ENCODE data around the gene NRCAM. TPM values are rescaled to one million over a fixed set of nuclear protein-coding genes. Genes with fewer than 3 reads are reported as not detected.

The NRCAM gene
- total RNA-seq, 1 donor from 2014 or later, result 0.26 TPM

DNA sequence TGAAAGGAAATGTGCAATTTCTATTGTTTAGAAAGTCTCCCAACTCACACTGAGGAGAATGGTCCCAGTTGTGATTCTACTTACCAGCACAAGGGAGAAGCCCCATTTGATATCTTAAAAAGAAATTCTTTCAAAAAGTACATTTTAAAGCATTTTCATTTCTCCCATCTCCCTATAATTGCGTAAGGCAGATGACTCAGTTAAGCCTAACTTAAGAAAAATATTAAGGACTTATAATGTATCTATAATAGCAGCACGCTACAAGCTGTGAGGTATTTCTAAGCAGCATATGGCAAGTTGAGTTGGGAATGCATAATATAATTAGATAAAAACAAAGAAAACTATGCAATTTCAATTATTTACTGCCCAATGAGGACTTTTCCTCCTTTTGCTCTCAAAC lies 8.5 kb upstream of the NRCAM start:
- Histone ChIP-seq H3K4me3 (ENCODE audit: low read depth, low read length) (no peak overlapping the region), H3K27me3 (ENCODE audit: control insufficient read depth, insufficient read depth, low read length) (peaks cover 1% of the 10 kb centered on the region), H3K36me3 (ENCODE audit: control insufficient read depth, insufficient read depth, low read length) (no peaks in the 10 kb centered on the region)
- FAIRE-seq (no peak), DNase-seq (ENCODE audit: low read depth) (peak; percentile 7)
- TF ChIP-seq, protein P1, sequence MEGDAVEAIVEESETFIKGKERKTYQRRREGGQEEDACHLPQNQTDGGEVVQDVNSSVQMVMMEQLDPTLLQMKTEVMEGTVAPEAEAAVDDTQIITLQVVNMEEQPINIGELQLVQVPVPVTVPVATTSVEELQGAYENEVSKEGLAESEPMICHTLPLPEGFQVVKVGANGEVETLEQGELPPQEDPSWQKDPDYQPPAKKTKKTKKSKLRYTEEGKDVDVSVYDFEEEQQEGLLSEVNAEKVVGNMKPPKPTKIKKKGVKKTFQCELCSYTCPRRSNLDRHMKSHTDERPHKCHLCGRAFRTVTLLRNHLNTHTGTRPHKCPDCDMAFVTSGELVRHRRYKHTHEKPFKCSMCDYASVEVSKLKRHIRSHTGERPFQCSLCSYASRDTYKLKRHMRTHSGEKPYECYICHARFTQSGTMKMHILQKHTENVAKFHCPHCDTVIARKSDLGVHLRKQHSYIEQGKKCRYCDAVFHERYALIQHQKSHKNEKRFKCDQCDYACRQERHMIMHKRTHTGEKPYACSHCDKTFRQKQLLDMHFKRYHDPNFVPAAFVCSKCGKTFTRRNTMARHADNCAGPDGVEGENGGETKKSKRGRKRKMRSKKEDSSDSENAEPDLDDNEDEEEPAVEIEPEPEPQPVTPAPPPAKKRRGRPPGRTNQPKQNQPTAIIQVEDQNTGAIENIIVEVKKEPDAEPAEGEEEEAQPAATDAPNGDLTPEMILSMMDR (IDR thresholded peaks at IDR 0.05; ENCODE audit: insufficient read depth, low read length, severe bottlenecking), result no peak

DNA sequence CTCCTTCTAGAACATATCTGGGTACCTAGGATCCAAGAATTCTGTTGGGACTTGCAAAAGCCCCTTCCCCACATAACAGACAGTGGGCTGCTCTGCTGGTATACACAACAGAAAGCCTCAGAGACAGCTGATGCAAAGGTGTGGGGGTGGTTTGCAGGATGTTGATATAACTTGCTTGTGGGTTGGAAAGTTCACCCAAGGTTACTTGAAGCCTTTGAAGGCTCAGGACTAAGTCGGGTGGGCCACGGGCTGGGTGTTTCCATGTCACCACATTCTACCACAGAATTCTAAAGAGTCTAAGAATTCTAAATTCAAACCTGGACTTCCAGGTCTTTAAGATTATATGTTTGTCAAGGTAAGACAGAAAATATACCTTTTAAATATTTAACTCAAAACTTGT lies 7.4 kb upstream of the NRCAM start:
- FAIRE-seq (no peak), DNase-seq (ENCODE audit: low read depth) (no peak)
- Histone ChIP-seq H3K27me3 (ENCODE audit: control insufficient read depth, insufficient read depth, low read length) (peaks cover 1% of the 10 kb centered on the region), H3K36me3 (ENCODE audit: control insufficient read depth, insufficient read depth, low read length) (no peaks in the 10 kb centered on the region), H3K4me3 (ENCODE audit: low read depth, low read length) (no peak overlapping the region)
- TF ChIP-seq, protein P1 (IDR thresholded peaks at IDR 0.05; ENCODE audit: insufficient read depth, low read length, severe bottlenecking), result no peak

DNA sequence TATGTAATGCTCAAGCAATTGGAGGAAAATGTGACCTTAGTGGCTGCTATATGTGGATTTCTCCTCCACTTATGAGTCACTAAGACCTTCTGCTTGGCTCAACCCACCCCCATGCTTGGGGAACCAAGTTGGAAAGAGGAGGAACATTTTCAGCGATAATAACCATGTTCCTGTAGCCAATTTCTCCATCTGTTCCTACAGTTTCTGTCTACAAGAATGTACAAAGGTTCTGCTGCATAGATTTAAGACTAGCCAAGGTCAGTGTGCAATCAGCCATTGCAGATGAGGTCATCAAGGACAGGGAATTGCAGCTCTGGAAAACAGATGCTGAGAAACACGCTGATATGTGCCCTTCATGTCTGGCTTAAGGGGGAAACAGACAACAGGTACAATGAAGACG lies 5.6 kb upstream of the NRCAM start:
- DNase-seq (ENCODE audit: low read depth) (no peak), FAIRE-seq (no peak)

DNA sequence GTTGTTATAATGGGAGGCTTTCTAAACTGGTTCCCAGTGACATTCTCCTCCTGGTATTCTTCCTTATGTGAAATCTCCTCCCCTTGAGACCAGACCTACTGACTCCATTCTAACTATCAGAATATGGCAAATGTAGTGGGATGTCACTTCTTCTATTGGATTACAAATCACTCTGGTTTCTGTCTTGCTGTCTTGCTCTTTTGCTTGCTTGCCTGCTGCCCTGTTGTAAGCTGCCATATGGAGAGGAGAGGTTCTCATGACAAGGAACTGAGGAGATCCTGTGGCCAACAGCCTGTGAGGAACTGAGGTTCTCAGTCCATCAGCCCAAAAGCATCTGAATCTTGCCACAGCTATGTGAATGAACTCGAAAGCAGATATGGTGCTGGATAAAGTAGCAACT lies 4.7 kb upstream of the NRCAM start:
- DNase-seq (ENCODE audit: low read depth), result no peak
- Histone ChIP-seq H3K27me3 (ENCODE audit: control insufficient read depth, insufficient read depth, low read length) (peaks cover 9% of the 10 kb centered on the region), H3K4me3 (ENCODE audit: low read depth, low read length) (no peak overlapping the region), H3K36me3 (ENCODE audit: control insufficient read depth, insufficient read depth, low read length) (no peaks in the 10 kb centered on the region)
- FAIRE-seq, result no peak
- TF ChIP-seq, protein P1 (IDR thresholded peaks at IDR 0.05; ENCODE audit: insufficient read depth, low read length, severe bottlenecking), result no peak

More for the DNA sequence above, 5.6 kb upstream of the NRCAM start:
- TF ChIP-seq, protein P1 (IDR thresholded peaks at IDR 0.05; ENCODE audit: insufficient read depth, low read length, severe bottlenecking), result no peak
- H3K27me3 ChIP-seq (ENCODE audit: control insufficient read depth, insufficient read depth, low read length), result peaks cover 7% of the 10 kb centered on the region
- no peaks in the 10 kb centered on the region for H3K36me3 ChIP-seq (ENCODE audit: control insufficient read depth, insufficient read depth, low read length)
- no peak overlapping the region for H3K4me3 ChIP-seq (ENCODE audit: low read depth, low read length)

DNA sequence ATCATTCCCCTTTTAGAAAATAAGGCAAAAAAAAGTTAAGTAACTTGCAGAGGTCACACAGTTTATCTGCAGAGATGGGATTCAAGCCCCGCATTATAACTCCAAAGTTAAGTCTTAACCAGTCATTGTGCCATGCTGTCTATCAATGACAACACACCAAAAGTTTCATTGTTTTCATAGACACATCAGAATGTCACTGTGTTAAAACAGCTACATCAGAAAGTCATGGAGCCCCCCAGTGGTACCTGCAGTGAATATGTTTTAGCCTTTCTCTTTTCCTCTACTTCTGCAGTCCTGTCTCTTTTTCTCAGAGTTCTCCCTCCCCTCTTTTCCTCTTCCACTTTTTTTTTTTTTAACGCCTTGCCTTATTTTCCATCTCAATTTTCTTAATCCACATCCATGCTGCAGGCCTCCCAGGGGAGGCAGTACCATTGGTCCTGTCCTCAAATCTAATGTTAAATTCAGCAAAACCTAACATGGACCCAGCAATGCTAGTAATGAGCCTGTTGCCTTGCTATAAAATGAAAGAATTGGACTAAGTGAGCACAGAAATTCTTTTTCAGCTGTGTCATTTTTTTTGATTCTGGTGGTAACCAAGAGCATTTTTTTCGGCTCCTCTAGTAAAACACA lies 3.8 kb upstream of the NRCAM start:
- peaks cover 14% of the 10 kb centered on the region for H3K27me3 ChIP-seq (ENCODE audit: control insufficient read depth, insufficient read depth, low read length)
- no peak for FAIRE-seq
- TF ChIP-seq, protein P1 (IDR thresholded peaks at IDR 0.05; ENCODE audit: insufficient read depth, low read length, severe bottlenecking), result peak; percentile 48
- peak; percentile 29 for DNase-seq (ENCODE audit: low read depth)
- no peaks in the 10 kb centered on the region for H3K36me3 ChIP-seq (ENCODE audit: control insufficient read depth, insufficient read depth, low read length)
- H3K4me3 ChIP-seq (ENCODE audit: low read depth, low read length), result no peak overlapping the region

DNA sequence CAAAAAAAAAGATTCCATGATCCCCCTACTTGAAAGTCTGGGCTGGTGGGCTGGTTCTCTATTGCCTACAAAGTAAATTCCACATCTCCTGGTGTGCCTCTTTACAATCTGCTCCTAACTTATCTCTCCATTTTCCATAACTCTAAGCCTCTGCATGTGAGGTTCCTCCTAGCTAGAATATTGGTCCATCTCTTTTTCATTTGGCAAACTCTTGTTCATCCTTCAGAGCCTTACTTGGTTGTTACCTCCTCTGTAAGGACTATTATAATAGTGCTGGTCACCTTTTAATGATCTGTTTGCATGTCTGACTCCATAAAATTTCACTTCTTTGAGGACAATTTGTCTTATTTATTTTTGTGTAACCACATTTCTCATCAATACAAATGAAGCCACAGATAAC lies 1.6 kb upstream of the NRCAM start:
- TF ChIP-seq, protein P1 (IDR thresholded peaks at IDR 0.05; ENCODE audit: insufficient read depth, low read length, severe bottlenecking), result no peak
- FAIRE-seq (no peak), DNase-seq (ENCODE audit: low read depth) (no peak)
- Histone ChIP-seq H3K27me3 (ENCODE audit: control insufficient read depth, insufficient read depth, low read length) (peaks cover 23% of the 10 kb centered on the region), H3K36me3 (ENCODE audit: control insufficient read depth, insufficient read depth, low read length) (no peaks in the 10 kb centered on the region), H3K4me3 (ENCODE audit: low read depth, low read length) (no peak overlapping the region)
